ENCODE results near the gene COPZ2. TPM values are rescaled to one million over a fixed set of nuclear protein-coding genes. Genes with fewer than 3 reads are reported as not detected.

The COPZ2 gene
- total RNA-seq, 2 experiments from 2014 or later: 4.3 to 4.6 TPM

GRCh38 chr17:48026502-48027321 is 10.9 kb downstream of the COPZ2 start:
- CTCF ChIA-PET: interaction anchor here (0.6 to 7.3 kb wide), 33 partner anchors 8 to 610 kb away, joined by 3 to 283 read pairs (median 6); partner anchors contain the start of genes COPZ2, HOXB5, NFE2L1 and SNX11
- POLR2A ChIA-PET: interaction anchor here (0.9 to 2.1 kb wide), 9 partner anchors 19 to 81 kb away, joined by 3 to 10 read pairs (median 4); partner anchors contain the start of gene SNX11

GRCh38 chr17:48025904-48026501 is 11.6 kb downstream of the COPZ2 start:
- H3K27ac Mint-ChIP-seq: no peak overlapping the region
- ChIA-PET CTCF (interaction anchor here (0.7 to 7.3 kb wide), 37 partner anchors 9 to 592 kb away, joined by 3 to 283 read pairs (median 5); partner anchors contain the start of genes CDK5RAP3, COPZ2, HOXB5 and HOXB8), POLR2A (interaction anchor here (0.9 to 2.1 kb wide), 6 partner anchors 20 to 58 kb away, joined by 3 to 10 read pairs (median 5); no protein-coding TSS in a partner anchor)
- TF ChIP-seq CTCF (IDR thresholded peaks at IDR 0.05): no peak
- H3K4me3 Mint-ChIP-seq: peak overlapping the region; percentile 79
- H3K4me1 Mint-ChIP-seq (ENCODE audit: low read depth): peaks cover 28% of the 10 kb centered on the region
- H3K36me3 Mint-ChIP-seq (ENCODE audit: low read depth): no peaks in the 10 kb centered on the region
- DNase-seq (peak; percentile 16), ATAC-seq (no peak)
- intact Hi-C loops (cut with micrococcal nuclease): loop anchor here (1.0 to 2.0 kb wide), 2 partner anchors 48 to 105 kb away; no protein-coding TSS in a partner anchor
- H3K9me3 Mint-ChIP-seq: no peaks in the 10 kb centered on the region
- H3K27me3 Mint-ChIP-seq: peaks cover 24% of the 10 kb centered on the region

More at GRCh38 chr17:48026502-48027321, 10.9 kb downstream of the COPZ2 start:
- Mint-ChIP-seq H3K36me3 (ENCODE audit: low read depth) (no peaks in the 10 kb centered on the region), H3K4me1 (ENCODE audit: low read depth) (peaks cover 28% of the 10 kb centered on the region), H3K27ac (no peak overlapping the region), H3K9me3 (no peaks in the 10 kb centered on the region), H3K27me3 (peaks cover 21% of the 10 kb centered on the region), H3K4me3 (no peak overlapping the region)
- peak; percentile 78 for TF ChIP-seq CTCF (IDR thresholded peaks at IDR 0.05)
- intact Hi-C loops (cut with micrococcal nuclease): loop anchor here (1.0 to 2.0 kb wide), 2 partner anchors 48 to 104 kb away; no protein-coding TSS in a partner anchor
- ATAC-seq: peak; percentile 47
- peak; percentile 91 for DNase-seq

GRCh38 chr17:48025040-48025903 is 12.3 kb downstream of the COPZ2 start:
- H3K4me3 Mint-ChIP-seq: peak overlapping the region; percentile 79
- no peak overlapping the region for H3K27ac Mint-ChIP-seq
- ATAC-seq (peak; percentile 90), DNase-seq (peak; percentile 98)
- peaks cover 28% of the 10 kb centered on the region for H3K4me1 Mint-ChIP-seq (ENCODE audit: low read depth)
- peak; percentile 74 for TF ChIP-seq CTCF (IDR thresholded peaks at IDR 0.05)
- CTCF ChIA-PET: interaction anchor here (0.7 to 7.3 kb wide), 33 partner anchors 10 to 593 kb away, joined by 3 to 283 read pairs (median 5); partner anchors contain the start of genes CDK5RAP3, COPZ2, HOXB5 and HOXB8
- POLR2A ChIA-PET: interaction anchor here (0.9 to 2.1 kb wide), 4 partner anchors 22 to 59 kb away, joined by 3 to 10 read pairs (median 7); no protein-coding TSS in a partner anchor
- H3K36me3 Mint-ChIP-seq (ENCODE audit: low read depth): no peaks in the 10 kb centered on the region
- intact Hi-C loops (cut with micrococcal nuclease): no loop called here
- peaks cover 29% of the 10 kb centered on the region for H3K27me3 Mint-ChIP-seq
- H3K9me3 Mint-ChIP-seq: no peaks in the 10 kb centered on the region

- Mint-ChIP-seq H3K27ac (no peak overlapping the region), H3K4me1 (ENCODE audit: low read depth) (peaks cover 28% of the 10 kb centered on the region), H3K36me3 (ENCODE audit: low read depth) (no peaks in the 10 kb centered on the region), H3K4me3 (peak overlapping the region; percentile 79), H3K27me3 (peaks cover 31% of the 10 kb centered on the region), H3K9me3 (no peaks in the 10 kb centered on the region)
- POLR2A ChIA-PET: no interaction called here
- intact Hi-C loops (cut with micrococcal nuclease): no loop called here
- no peak for TF ChIP-seq CTCF (IDR thresholded peaks at IDR 0.05)
- ATAC-seq (peak; percentile 5), DNase-seq (peak; percentile 67)
- CTCF ChIA-PET: interaction anchor here (0.9 to 7.3 kb wide), 17 partner anchors 10 to 284 kb away, joined by 3 to 283 read pairs (median 15); partner anchors contain the start of genes COPZ2, NFE2L1 and SNX11
Measured at GRCh38 chr17:48024149-48025039, 13.2 kb downstream of the COPZ2 start.
